NB4 (cell line): Measurements from ENCODE around the gene FRMD4B.

Experiments
- MYC ChIP-seq: IDR thresholded peaks from 2 replicates; pipeline ENCODE4 v1.6.1; 2011; ENCODE audit warnings: low read depth, low read length
- POLR2A ChIP-seq: IDR thresholded peaks from 2 replicates; pipeline ENCODE4 v1.6.1; 2011; ENCODE audit warnings: mild to moderate bottlenecking; ENCODE audit not compliant: insufficient read length; ENCODE audit errors: extremely low read depth
- TF ChIP-seq, protein P1 (sequence below): IDR thresholded peaks from 2 replicates; pipeline ENCODE4 v1.6.1; 2011; ENCODE audit warnings: low read depth, low read length
- TF ChIP-seq, protein P2 (sequence below): IDR thresholded peaks from one replicate; pipeline ENCODE4 v1.5.1; 2012; ENCODE audit warnings: low read depth, low read length

DNA sequence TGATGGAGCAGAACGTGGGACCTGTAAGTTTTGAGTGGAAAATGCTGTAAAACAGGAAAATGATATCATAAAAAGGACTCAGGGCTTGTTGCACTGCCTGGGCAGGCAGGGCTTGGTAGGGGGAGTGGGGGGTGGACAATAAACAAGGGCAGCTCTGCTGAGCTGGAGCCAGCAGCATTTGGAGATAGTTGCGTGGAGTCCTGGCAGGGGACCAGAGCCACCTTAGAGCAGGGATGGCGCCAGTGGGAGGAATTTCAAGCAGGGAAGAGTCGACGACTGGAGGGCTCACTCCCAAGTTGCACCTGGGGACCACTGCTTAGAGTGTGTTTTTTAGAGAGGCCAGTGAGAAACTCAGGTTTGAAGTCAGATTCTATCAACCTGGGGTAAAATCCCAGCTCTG lies 22.7 kb upstream of the FRMD4B start:
- TF ChIP-seq, protein P1, sequence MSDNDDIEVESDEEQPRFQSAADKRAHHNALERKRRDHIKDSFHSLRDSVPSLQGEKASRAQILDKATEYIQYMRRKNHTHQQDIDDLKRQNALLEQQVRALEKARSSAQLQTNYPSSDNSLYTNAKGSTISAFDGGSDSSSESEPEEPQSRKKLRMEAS = no peak
- TF ChIP-seq, protein P2, sequence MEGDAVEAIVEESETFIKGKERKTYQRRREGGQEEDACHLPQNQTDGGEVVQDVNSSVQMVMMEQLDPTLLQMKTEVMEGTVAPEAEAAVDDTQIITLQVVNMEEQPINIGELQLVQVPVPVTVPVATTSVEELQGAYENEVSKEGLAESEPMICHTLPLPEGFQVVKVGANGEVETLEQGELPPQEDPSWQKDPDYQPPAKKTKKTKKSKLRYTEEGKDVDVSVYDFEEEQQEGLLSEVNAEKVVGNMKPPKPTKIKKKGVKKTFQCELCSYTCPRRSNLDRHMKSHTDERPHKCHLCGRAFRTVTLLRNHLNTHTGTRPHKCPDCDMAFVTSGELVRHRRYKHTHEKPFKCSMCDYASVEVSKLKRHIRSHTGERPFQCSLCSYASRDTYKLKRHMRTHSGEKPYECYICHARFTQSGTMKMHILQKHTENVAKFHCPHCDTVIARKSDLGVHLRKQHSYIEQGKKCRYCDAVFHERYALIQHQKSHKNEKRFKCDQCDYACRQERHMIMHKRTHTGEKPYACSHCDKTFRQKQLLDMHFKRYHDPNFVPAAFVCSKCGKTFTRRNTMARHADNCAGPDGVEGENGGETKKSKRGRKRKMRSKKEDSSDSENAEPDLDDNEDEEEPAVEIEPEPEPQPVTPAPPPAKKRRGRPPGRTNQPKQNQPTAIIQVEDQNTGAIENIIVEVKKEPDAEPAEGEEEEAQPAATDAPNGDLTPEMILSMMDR = no peak
- no peak for TF ChIP-seq MYC
- TF ChIP-seq POLR2A = no peak
